IPS-15b (cell line): Measurements from ENCODE around the gene MPHOSPH10.

Source experiments
- H3K27me3 ChIP-seq: one replicate; pipeline ENCODE4 v1.6.1; 2013; ENCODE audit warnings: low read length; ENCODE audit not compliant: control insufficient read depth, insufficient read depth
- H3K36me3 ChIP-seq: one replicate; pipeline ENCODE4 v1.6.1; 2013; ENCODE audit warnings: low read length; ENCODE audit not compliant: control insufficient read depth, insufficient read depth
- H3K4me1 ChIP-seq: one replicate; pipeline ENCODE4 v1.6.1; 2013; ENCODE audit warnings: mild to moderate bottlenecking, low read length; ENCODE audit not compliant: control insufficient read depth, insufficient read depth
- H3K4me3 ChIP-seq: one replicate; pipeline ENCODE4 v1.5.1; 2013; ENCODE audit warnings: low read depth, low read length
- H3K9ac ChIP-seq: one replicate; pipeline ENCODE4 v1.6.1; 2013; ENCODE audit warnings: low read depth, mild to moderate bottlenecking, low read length
- H3K9me3 ChIP-seq: one replicate; pipeline ENCODE4 v1.6.1; 2013; ENCODE audit warnings: mild to moderate bottlenecking, low read length; ENCODE audit not compliant: control insufficient read depth, insufficient read depth

The MPHOSPH10 gene

DNA sequence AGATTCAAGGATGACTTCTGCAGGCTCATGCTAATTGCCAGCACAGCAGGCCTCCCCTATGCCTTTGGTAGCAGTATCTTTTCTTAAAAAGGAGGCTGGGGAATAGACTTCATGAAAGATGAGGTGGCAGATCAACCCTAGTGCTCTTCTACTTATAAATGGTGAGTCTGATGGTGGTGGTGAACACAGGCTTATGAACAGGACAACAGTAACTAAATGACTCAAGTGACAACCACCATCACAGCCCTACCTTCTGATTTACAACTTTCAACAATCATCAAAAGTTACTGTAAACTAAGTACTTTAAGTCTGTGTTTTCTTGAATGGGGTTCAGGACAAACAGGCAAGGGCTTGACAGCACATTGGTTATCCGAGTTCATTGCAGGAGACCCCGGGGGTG is 57.2 kb downstream of the MPHOSPH10 start:
- no peak overlapping the region for H3K4me3 ChIP-seq
- H3K9me3 ChIP-seq = no peaks in the 10 kb centered on the region
- no peaks in the 10 kb centered on the region for H3K27me3 ChIP-seq

GRCh38 chr2:71190656-71191569 is 60.5 kb downstream of the MPHOSPH10 start:
- Histone ChIP-seq H3K4me1 (peaks cover 15% of the 10 kb centered on the region), H3K4me3 (no peak overlapping the region), H3K9me3 (no peaks in the 10 kb centered on the region), H3K9ac (no peak overlapping the region), H3K27me3 (no peaks in the 10 kb centered on the region), H3K36me3 (no peaks in the 10 kb centered on the region)

More for the DNA sequence above, 57.2 kb downstream of the MPHOSPH10 start:
- Histone ChIP-seq H3K4me1 (peaks cover 15% of the 10 kb centered on the region), H3K9ac (no peak overlapping the region), H3K36me3 (no peaks in the 10 kb centered on the region)

GRCh38 chr2:71191570-71191943 is 61.1 kb downstream of the MPHOSPH10 start:
- Histone ChIP-seq H3K27me3 (no peaks in the 10 kb centered on the region), H3K36me3 (no peaks in the 10 kb centered on the region), H3K4me1 (peaks cover 11% of the 10 kb centered on the region), H3K9ac (no peak overlapping the region), H3K9me3 (no peaks in the 10 kb centered on the region), H3K4me3 (no peak overlapping the region)
